D721Med (cell line): ENCODE measurements around the gene ACBD3.
A peak's percentile ranks its signal among the peaks of the same experiment; 100 is the strongest.

Experiments
- DNase-seq: peaks from one replicate; pipeline ENCODE4 v3.0.0; 2011; ENCODE audit warnings: low spot score; ENCODE audit not compliant: insufficient read length
- FAIRE-seq: peaks from 2 replicates; lab custom pipeline; 2011; peaks lifted over from hg19 to GRCh38; lab: Jason Lieb, UNC
- CTCF ChIP-seq: IDR thresholded peaks from 2 replicates; pipeline ENCODE4 v1.5.1; 2012; ENCODE audit warnings: mild to moderate bottlenecking, control low read depth; ENCODE audit not compliant: insufficient read depth; ENCODE audit errors: missing control alignments

ACBD3 gene

GRCh38 chr1:226123212-226123560 is 63.4 kb downstream of the ACBD3 start:
- DNase-seq, result no peak
- TF ChIP-seq CTCF, result no peak
- no peak for FAIRE-seq

GRCh38 chr1:226121587-226122400 is 64.7 kb downstream of the ACBD3 start:
- peak; percentile 89 for TF ChIP-seq CTCF
- FAIRE-seq (no peak), DNase-seq (peak; percentile 99)

- FAIRE-seq (no peak), DNase-seq (no peak)
- no peak for TF ChIP-seq CTCF
Measured at GRCh38 chr1:226121049-226121586, 65.4 kb downstream of the ACBD3 start.

DNA sequence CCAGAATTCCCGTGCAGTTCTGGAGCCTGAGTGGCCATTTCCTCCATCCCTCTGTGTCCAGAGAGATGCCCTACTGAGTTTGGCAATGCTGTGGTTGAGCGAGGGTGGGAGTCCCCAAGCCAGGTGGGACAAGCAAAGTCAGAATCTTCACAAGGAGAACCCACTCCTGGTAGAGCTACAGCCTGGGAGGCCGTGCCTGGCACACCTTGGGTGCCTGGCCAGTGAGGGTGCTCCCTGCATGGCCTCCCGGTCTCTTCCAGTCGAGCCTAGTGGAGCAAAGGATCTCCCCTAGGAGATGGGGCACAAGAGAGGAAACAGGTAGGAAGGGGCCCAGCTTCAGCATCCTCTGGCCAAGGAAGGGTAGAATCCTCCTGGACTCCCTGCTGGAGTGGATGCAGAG is 66.1 kb downstream of the ACBD3 start:
- no peak for FAIRE-seq
- TF ChIP-seq CTCF, result no peak
- no peak for DNase-seq

DNA sequence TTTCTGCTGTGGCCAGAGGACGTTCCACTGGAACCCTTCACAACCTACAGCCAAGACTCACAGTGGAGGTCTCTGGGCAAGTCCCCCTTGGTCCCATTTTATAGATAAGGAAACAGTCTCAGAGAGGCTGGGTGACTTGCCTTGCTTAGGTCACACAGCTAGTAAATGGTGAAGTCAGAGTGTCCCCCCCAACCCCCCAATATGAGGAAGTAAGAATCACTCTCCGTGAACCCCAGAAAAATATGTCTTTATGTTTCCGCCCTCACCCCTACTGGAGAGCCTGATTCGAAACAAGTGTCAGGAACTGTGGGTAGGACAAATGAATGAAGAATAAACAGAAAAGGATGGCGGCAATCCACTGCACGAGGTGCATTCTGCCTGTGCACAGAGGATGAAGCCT is 67.4 kb downstream of the ACBD3 start:
- TF ChIP-seq CTCF, result no peak
- FAIRE-seq (no peak), DNase-seq (no peak)

DNA sequence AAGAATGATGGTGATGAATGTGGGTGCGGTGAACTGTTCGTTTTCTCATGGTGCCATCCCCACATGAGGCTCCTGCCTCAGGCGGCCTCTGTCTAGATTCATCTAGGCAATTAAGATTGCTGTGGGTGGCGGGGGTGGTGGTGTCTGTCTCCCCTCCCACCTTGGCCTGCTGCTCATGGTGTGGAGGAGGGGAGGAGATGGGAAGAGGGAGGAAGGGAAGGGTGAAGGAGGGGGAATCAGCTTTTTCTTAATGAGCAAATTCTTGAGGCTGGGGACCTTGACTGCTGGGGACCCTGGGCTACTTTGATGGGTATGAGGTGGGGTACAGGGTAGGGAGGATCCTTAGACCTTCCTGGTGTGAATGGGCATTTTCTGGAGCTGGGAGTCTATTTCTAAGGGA is 68.2 kb downstream of the ACBD3 start:
- FAIRE-seq (no peak), DNase-seq (no peak)
- no peak for TF ChIP-seq CTCF

DNA sequence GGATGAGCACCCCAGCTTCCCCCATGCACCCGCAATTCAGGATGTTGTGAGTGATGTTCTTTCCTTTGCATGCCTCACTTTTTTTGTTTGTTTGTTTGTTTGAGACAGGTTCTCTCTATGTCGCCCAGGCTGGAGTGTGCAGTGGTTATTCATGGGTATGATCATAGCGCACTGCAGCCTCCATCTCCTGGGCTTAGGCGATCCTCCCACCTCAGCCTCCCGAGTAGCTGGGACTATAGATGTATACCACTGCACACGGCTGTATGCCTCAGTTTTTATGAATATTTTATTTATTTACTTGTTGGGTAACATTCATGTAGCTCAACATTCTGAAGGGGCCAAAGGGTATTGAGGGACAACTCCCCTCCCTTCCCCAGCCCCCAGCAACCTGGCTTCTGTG is 69.2 kb downstream of the ACBD3 start:
- TF ChIP-seq CTCF, result no peak
- no peak for FAIRE-seq
- DNase-seq, result no peak
